Hepatocyte (in vitro differentiated cells): ENCODE measurements around the gene PLSCR2.

ENCODE experiments used
- EZH2 ChIP-seq: fragments of 200-600 bp; sonication (generic); IDR thresholded peaks from 2 replicates; pipeline ENCODE4 v1.6.1; 2016; ENCODE audit warnings: antibody characterized with exemption, mild to moderate bottlenecking, borderline replicate concordance
- TF ChIP-seq, protein P1 (sequence below): fragments of 200-600 bp; sonication (generic); IDR thresholded peaks from 2 replicates; pipeline ENCODE4 v1.5.1; 2016; ENCODE audit warnings: antibody characterized with exemption, mild to moderate bottlenecking; ENCODE audit not compliant: poor library complexity

DNA sequence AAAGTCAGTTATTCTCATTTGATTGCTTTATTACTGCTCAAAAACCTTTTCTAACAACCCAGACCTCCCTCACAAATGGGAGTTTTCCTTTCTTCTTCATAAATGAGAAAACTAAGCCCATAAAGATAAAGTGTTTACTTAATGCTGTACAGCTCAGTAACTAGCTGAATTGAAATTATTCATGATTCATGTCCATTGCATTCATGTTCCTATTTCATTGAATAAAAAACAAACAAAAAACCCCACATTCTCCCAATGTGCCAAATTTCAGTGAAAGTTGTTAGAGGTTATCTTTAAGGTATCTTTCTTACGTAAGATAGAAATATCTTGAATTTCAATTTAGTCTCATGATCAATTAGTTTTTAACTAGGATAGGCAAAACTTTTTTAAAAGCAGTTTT lies 2.8 kb downstream of the PLSCR2 start:
- TF ChIP-seq, protein P1, sequence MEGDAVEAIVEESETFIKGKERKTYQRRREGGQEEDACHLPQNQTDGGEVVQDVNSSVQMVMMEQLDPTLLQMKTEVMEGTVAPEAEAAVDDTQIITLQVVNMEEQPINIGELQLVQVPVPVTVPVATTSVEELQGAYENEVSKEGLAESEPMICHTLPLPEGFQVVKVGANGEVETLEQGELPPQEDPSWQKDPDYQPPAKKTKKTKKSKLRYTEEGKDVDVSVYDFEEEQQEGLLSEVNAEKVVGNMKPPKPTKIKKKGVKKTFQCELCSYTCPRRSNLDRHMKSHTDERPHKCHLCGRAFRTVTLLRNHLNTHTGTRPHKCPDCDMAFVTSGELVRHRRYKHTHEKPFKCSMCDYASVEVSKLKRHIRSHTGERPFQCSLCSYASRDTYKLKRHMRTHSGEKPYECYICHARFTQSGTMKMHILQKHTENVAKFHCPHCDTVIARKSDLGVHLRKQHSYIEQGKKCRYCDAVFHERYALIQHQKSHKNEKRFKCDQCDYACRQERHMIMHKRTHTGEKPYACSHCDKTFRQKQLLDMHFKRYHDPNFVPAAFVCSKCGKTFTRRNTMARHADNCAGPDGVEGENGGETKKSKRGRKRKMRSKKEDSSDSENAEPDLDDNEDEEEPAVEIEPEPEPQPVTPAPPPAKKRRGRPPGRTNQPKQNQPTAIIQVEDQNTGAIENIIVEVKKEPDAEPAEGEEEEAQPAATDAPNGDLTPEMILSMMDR: no peak
- TF ChIP-seq EZH2: no peak
